NCI-H1436 (cell line): Measurements from ENCODE around the gene IL31RA.
"Not testable (repeated sequence)": the region's sequence is repeated elsewhere in the genome, so short reads cannot be mapped to it uniquely, and the experiment has no call there.

Experiments used
- DNase-seq: peaks from one replicate; lab custom pipeline; 2025; lab: John Stamatoyannopoulos, UW

Gene IL31RA

DNA sequence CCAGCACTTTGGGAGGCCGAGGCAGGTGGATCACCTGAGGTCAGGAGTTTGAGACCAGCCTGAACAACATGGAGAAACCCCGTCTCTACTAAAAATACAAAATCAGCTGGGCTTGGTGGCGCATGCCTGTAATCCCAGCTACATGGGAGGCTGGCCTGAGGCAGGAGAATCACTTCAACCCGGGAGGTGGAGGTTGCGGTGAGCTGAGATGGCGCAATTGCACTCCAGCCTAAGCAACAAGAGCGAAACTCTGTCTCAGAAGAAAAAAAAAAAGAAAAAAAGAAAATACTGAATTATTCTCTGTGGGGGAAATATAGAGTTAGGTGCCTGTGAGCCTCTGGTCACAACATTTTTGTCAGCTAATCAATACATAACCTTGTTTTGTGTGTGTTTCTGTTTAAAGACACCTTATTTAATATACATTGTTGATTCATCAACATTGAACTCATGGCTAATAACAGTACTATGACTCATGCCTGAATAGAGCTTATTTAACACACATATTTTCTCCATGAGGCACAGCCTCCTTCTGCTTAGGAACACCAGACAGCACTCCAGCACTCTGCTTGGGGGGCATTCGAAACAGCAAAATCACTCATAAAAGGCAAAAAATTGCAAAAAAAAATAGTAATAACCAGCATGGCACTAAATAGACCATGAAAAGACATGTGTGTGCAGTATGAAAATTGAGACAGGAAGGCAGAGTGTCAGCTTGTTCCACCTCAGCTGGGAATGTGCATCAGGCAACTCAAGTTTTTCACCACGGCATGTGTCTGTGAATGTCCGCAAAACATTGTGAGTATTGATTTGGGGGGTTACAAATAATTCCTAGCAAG lies at the start of gene IL31RA:
IL31RA (plus strand) TSS at position 519 of the 836 bp plus-strand sequence; CDS start at position 733, 214 bp downstream.
- DNase-seq, result no peak

- not testable (repeated sequence) for DNase-seq
These were observed 42.3 kb upstream of the IL31RA start for GRCh38 chr5:55808814-55809213.

- not testable (repeated sequence) for DNase-seq
These were observed 35.2 kb upstream of the IL31RA start for GRCh38 chr5:55815939-55816338.

DNA sequence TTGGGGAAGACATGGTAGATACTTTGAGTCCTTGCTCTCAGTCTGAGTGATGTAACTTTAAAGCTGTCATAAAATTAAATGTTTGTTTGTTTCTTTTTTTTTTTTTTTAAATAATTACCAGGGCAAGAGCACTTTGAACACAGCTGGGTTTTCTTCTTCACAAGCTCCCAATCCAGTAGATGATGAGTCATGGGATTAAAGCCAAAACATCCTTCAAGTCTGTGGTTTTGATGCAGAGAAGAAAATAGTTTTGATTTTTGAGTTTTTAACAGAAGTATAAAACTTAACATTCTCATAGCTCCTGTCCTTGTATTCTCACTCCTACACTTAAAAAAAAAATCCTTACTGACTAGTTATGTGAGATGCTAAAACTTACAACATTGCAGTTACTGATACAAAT lies 34.8 kb upstream of the IL31RA start:
- no peak for DNase-seq

- no peak for DNase-seq
These were observed 34.1 kb upstream of the IL31RA start for GRCh38 chr5:55817030-55817429.

- DNase-seq, result no peak
These were observed 30.7 kb upstream of the IL31RA start for GRCh38 chr5:55820488-55820887.

DNA sequence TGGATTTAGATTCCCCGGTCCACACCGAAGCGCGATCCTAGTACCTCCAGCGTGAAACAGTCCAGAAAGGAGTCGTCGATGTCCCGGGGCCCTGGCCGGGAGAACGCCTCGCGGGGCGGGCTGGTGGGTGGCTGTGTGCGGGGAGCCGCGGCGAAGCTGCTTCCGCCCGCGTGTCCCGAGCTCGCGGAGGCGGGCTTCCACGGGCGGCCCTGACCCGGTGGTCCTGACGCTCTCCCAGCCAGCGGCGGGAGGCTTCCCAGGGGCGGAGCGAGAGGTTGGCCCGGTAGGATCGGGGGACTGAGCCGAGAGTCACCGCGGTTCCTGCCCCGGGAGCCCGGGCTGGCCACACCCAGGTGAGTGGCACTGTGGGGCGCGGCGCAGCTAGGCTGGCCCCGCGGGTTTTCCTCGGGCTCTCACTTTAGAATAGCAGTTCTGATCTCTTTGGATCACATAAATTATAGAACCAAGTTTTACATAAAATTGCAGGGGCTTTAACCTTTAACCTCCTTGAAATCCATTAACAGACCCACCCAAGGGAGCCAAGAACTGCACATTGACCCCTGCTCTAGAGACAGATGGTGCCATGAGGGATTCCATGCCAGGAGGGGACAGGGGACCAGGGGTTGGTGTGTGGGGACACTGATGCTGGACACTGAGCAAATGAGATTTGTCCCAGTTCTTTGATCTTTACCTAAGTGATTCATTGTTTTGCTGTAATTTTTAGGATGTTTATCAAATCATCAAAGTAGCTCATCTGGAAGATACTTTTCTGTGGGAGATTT lies 29.2 kb upstream of the IL31RA start:
- no peak for DNase-seq

- no peak for DNase-seq
These were observed 27.9 kb upstream of the IL31RA start for GRCh38 chr5:55823151-55823796.

DNA sequence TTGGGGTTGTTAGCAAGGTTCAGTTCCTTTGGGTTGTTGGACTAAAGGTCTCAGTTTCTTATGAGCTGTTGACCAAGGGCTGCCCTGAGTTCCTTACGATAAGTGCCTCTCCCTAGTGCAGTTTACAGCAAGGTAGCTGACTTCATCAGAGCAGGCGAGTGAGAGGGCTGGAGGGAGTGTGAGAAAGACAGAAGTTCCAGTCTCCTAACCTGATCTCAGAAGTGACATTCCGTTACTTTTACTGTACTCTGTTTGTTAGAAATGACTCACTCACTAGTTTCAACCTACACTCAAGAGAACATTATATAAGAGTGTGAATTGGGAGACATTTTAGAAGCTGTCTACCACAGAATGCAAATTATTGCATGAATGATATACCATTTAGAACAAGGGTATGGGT lies 21.2 kb upstream of the IL31RA start:
- DNase-seq, result no peak

- no peak for DNase-seq
These were observed 18.7 kb upstream of the IL31RA start for GRCh38 chr5:55832446-55832845.

- DNase-seq, result no peak
These were observed 15.0 kb upstream of the IL31RA start for GRCh38 chr5:55836191-55836590.

DNA sequence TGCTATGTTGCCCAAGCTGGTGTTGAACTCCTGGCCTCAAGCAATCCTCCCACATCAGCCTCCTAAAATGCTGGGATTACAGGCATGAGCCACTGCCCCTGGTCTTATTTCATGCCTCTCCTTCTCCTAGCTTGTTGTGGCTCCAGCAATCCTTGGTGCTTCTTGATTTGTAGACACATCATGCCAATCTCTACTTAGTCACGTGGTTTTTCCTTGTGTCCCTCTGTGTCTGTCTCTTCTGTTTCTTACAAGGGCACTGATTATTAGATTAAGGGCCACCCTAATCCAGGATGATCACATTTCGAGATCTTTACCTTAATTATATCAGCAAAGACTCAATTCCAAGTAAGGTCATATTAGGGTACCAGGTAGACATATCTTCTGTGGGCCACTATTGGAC lies 9.2 kb upstream of the IL31RA start:
- DNase-seq, result no peak

GRCh38 chr5:55847837-55848236 lies 3.3 kb upstream of the IL31RA start:
- DNase-seq, result no peak

GRCh38 chr5:55848783-55849182 lies 2.4 kb upstream of the IL31RA start:
- DNase-seq, result no peak

- no peak for DNase-seq
These were observed 470 bp downstream of the IL31RA start for GRCh38 chr5:55851675-55851979.

DNA sequence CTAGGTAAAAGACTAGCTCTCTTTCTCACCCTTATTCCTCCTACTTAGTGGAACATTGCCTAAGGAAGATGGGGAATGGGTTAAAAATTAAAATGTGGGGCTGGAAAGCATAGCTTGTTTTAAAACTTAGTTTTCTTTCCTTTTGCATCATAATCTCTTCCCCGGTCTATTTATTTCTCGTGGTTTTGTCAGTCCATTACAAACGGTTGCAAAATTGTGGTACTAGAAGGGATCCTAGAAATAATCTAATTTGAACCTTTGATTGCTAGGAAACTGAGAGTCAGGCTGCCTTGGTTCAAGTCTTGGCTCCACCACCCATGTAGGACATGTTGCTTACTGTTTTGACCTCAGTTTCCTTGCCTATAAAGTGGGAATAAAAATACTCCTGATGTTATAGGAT lies 1.3 kb downstream of the IL31RA start:
- DNase-seq, result no peak

GRCh38 chr5:55853041-55853670 lies 2.0 kb downstream of the IL31RA start:
- DNase-seq, result no peak

- no peak for DNase-seq
These were observed 2.7 kb downstream of the IL31RA start for GRCh38 chr5:55853818-55854217.

- no peak for DNase-seq
These were observed 4.4 kb downstream of the IL31RA start for GRCh38 chr5:55855509-55855908.

GRCh38 chr5:55856516-55857246 lies 5.5 kb downstream of the IL31RA start:
- DNase-seq, result no peak

DNA sequence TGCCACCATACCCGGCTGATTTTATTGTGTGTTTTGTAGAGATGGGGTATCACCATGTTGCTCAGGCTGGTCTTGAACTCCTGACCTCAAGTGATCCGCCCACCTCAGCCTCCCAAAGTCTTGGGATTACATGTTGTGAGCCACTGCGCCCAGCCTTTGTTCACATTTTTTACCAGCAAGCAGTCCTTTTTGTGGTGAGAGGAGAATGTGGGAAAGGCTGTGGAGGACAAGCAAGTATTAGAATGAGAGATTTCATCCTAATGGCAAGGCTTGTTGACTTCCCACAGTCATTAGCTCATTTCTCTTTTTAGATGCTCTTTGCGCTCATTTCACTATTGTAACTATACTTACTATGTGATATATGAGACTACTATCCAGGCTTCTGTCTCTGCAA lies 6.1 kb downstream of the IL31RA start:
- no peak for DNase-seq

DNA sequence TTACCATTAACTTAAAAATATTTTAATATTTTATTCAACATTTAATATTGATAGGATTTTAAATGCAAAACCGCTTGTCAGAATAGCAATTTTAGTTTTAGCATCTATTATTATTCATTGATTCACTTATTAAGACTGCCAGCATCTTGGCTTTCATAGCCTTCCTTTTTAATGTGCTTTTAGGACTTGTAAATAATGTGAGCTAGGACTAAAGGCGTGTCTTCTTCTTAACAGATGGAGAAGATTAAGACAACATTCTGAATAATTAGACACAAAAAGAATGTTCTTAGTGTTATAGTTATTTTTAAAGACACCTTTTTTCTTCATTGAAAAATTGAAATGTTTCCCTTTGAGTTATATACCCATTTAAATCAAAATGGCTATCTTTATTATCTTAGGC lies 6.9 kb downstream of the IL31RA start:
- no peak for DNase-seq
